HG02759 (cell line): ENCODE measurements around the gene SPNS3.

Experiments
- ATAC-seq: cut with Tn5 transposase; IDR thresholded peaks from one replicate; pipeline ENCODE4 v1.9.1; 2021; ENCODE audit warnings: mild to moderate bottlenecking, moderate library complexity; ENCODE audit not compliant: unreplicated experiment

SPNS3 gene

GRCh38 chr17:4487820-4488716 is 54.3 kb downstream of the SPNS3 start:
- ATAC-seq = no peak

DNA sequence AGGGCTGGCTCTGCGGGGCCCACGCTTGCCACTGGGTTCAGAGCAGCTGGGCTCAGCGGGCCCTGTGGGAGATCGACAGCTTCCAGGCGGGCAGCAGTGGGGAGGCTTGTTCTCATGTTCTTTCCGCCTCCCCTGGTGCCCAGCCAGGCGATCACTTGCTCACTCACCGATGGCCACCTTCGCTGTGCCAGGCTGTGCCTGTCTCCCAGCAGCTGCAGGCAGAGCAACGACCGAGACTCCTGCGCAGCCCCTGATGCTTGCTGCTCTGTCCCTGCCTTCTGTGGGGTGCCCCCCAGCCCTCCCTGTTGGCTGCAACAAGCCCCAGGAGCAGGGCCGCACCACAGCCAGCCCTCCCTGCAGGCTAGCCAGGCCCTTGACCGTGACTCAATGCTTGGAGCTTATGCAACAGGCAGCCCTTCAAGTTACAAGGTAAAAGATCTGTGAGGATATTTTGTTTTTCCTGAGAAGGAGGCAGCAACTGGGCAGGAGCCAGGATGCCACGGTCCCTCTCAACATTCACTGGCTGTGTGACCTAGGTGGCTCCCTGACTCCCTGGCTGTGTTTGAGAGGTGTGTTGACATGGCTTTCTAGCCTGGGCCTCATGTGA is 55.4 kb downstream of the SPNS3 start:
- ATAC-seq = no peak

DNA sequence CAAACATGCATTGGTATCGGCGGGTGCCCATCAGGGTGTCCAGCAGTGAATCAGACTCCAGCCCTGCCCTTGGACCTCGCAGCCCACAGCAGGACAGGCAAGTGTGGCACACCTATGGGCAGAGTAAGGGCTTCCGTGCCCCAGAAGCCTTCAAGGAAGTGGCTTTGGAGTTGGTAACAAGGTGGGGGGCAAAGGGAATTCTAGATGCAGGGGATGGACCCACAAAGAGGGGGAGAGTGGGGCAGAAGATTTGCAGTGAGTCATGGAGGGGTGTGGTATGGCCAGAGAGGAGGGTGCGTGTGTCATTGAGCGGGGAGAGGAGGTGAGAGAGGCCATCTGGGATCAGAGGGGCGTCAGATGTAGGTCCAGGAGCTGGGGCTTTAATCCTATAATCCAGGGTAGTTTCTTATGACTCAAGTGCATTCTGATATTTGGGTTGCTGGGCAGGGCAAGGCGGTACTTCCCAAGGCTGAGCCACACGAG is 56.4 kb downstream of the SPNS3 start:
- no peak for ATAC-seq

- no peak for ATAC-seq
These were observed 56.9 kb downstream of the SPNS3 start for GRCh38 chr17:4490637-4491061.

DNA sequence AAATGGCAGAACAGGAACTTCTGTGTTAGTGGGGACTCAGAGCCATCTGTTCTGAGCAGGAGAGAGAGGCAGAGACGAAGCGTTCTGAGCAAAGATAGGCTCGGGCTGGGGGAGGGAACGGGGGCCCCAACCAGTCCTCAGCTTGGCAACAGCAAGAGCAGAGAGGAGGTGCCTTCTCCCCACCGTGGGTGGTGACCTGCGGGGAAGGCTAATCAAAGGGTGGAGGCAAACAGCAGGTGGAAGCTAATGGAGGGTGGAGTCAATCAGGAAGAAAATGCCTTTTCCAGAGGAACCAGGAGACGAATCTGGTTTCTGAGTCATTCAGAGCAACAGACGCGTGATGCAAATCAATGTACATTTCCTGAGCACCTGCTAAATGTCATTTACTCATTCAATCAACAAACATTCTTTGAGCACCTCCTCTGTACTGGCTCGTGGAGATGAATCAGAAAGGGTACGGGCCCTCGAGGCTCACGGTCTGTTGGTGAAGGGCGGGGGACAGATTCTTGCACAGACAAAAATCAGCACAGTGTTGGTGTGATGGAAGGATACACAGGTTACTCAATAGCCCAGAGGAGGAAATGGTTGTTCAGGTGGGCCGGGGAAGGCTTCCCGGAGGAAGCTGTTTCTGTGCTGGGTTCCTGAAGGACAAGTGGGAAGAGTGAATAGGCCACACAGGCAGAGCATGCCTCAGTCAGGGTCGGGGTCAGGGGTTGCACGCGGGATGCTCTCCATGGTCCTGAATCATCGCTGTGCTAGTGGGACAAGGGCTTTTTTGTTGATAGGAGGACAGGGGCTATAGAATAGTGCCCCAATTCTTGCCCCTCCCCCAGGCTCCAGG is 59.2 kb downstream of the SPNS3 start:
- ATAC-seq = no peak

GRCh38 chr17:4497101-4497824 is 63.5 kb downstream of the SPNS3 start:
- no peak for ATAC-seq

- ATAC-seq = peak; percentile 71
These were observed 65.0 kb downstream of the SPNS3 start, which contains the start of gene SPNS2 for GRCh38 chr17:4498461-4499397. Gene SPNS2 (plus strand): TSS chr17:4498881. CDS start chr17:4499048, 167 bp downstream.

DNA sequence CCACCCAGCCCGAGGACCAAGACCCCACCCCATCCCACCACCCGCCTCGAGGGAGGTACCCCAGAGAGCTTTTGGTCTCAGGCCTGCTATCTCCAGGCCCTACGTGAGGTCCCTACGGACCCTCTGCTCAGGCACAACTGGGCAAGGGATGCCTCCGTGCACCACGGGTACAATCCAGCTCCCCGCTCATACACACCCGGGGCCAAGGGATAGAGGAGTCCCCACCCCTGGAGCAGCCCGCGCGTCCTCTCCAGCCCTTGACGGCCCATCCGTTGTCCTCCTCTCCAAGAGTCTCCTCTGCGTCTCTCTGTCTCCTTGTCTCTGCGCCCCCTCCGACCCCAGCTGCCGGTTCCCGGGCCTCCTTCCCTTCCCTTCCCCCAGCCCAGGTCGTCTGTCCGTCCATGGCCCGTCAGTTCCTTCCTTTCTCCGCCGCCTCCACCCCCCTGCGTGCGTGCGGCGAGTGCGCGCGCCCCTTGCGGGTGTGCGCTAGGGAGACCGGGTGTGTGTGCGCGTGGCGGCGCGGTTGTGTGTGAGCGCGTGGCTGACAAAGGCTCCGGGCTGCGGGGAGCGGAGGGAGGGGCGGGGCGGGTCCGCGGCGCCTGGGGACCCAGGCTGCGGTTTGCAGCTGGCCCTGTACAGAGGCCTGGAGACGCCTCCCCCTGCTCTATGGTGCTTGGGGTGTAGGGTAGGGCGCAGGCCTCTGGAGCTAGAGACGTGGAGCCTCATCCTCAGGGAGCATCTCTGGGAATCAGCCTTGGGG is 65.9 kb downstream of the SPNS3 start:
- ATAC-seq = no peak

GRCh38 chr17:4500191-4500571 is 66.4 kb downstream of the SPNS3 start:
- ATAC-seq = no peak

- no peak for ATAC-seq
These were observed 67.7 kb downstream of the SPNS3 start for GRCh38 chr17:4501295-4501949.

- ATAC-seq = no peak
These were observed 68.9 kb downstream of the SPNS3 start for GRCh38 chr17:4502466-4503154.

DNA sequence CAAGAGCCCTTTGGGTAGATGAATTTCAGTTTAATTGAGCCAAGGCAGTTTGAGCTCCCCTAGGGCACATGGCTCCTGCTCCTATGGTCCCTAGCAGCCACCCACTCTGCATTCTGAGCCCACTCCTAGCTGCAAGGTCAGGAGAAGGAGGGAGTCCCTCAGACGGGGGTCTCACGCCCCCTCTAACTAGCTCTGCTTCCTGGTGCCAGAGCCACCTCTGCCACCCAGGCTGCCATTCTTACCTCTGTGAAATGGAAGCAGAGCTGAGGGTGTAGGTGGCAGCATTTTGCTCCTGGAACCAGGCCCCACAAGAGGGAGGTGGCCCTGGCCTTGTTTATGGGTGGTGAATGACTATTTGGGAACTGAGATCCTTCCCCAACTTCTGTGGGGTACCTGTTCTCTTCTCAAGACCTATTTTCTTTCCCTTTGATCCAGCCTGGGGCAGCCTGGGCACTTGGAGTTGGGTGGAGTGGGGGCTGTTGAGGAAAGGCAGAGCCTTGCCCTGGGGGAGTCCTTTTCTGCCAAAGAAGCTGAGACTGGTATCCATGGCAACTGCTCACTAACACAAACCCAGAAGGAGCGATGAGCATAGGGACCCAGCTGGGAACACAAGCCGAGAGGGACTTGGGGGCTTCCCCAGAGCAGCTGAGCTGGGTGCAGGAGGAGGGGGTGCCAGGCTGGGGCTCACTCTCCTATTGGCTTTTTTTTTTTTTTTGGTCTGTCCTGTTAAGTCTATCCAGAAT is 69.7 kb downstream of the SPNS3 start:
- no peak for ATAC-seq

DNA sequence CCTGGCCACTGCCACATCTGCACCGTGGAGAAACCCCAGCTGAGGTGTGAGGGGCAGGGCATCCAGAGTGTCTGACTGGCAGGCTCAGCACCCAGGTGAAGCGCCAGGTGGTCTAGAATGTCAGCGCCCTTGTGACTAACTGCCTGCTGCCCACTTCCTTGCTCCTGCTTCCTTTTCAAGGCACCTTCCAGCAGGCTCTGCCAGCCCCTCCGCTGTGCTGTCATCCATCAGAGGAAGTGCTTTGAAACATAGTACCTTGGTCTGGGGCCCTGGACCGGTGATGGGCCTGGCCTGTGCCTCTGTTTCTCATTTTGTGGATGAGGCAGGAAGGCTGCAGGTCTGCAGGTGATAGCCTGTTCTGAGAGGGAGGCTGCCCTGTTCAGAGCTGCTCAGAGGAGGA is 70.4 kb downstream of the SPNS3 start:
- no peak for ATAC-seq

- ATAC-seq = no peak
These were observed 71.4 kb downstream of the SPNS3 start for GRCh38 chr17:4505187-4505586.

GRCh38 chr17:4506175-4506813 is 72.6 kb downstream of the SPNS3 start:
- no peak for ATAC-seq

- no peak for ATAC-seq
These were observed 73.2 kb downstream of the SPNS3 start for GRCh38 chr17:4506892-4507291.
